ENCODE measurements around the gene NAAA.

NAAA gene

DNA sequence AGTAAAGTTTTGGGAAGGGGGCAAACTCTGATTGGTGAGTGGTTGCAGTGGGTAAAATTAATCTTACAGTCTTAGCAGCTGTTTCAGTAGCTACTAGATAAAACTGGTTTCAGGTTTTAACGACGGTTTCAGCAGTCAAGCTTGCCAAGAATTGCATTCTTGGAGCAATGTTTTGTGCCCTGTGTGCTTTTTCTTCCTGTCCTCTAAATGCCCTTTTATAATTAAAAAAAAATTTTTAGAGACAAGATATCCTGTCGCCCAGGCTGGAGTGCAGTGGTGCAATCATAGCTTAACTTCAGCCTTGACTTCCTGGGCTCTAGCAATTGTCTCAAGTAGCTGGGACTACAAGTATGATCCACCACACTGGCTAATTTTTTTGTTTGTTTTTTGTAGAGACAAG is 32.3 kb downstream of the NAAA start:
- TF ChIP-seq EZH2 (IDR thresholded peaks at IDR 0.05; ENCODE audit: borderline replicate concordance, low read depth, low read length, severe bottlenecking), result no peak
- TF ChIP-seq, protein P1, sequence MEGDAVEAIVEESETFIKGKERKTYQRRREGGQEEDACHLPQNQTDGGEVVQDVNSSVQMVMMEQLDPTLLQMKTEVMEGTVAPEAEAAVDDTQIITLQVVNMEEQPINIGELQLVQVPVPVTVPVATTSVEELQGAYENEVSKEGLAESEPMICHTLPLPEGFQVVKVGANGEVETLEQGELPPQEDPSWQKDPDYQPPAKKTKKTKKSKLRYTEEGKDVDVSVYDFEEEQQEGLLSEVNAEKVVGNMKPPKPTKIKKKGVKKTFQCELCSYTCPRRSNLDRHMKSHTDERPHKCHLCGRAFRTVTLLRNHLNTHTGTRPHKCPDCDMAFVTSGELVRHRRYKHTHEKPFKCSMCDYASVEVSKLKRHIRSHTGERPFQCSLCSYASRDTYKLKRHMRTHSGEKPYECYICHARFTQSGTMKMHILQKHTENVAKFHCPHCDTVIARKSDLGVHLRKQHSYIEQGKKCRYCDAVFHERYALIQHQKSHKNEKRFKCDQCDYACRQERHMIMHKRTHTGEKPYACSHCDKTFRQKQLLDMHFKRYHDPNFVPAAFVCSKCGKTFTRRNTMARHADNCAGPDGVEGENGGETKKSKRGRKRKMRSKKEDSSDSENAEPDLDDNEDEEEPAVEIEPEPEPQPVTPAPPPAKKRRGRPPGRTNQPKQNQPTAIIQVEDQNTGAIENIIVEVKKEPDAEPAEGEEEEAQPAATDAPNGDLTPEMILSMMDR (IDR thresholded peaks at IDR 0.05; ENCODE audit: borderline replicate concordance, extremely low read depth, low read length, poor library complexity, severe bottlenecking), result no peak
- no peak overlapping the region for H3K4me2 ChIP-seq (ENCODE audit: insufficient read depth, low read length)
- H3K79me2 ChIP-seq (ENCODE audit: insufficient read depth, low read length), result no peaks in the 10 kb centered on the region
- ATAC-seq (ENCODE audit: insufficient read depth, low read depth), result no peak
- no peak overlapping the region for H2AFZ ChIP-seq (ENCODE audit: low read depth, low read length)
- H3K9me3 ChIP-seq (ENCODE audit: insufficient read depth, low read length, severe bottlenecking), result no peaks in the 10 kb centered on the region
- peaks cover 3% of the 10 kb centered on the region; the same call in 1 of the 2 replicates for H3K4me1 ChIP-seq (ENCODE audit: insufficient read depth, low read length)
- no peak overlapping the region for H3K27ac ChIP-seq (ENCODE audit: low read length)
- H3K9ac ChIP-seq (ENCODE audit: low read depth, low read length), result no peak overlapping the region
- H3K36me3 ChIP-seq (ENCODE audit: insufficient read depth, low read length), result no peaks in the 10 kb centered on the region
- no peak overlapping the region for H3K4me3 ChIP-seq (ENCODE audit: low read depth in 1 of 2, low read length in 2 of 2)
- no peak for DNase-seq
- H4K20me1 ChIP-seq (ENCODE audit: insufficient read depth, low read length), result no peaks in the 10 kb centered on the region
- no peaks in the 10 kb centered on the region for H3K27me3 ChIP-seq (ENCODE audit: insufficient read depth, low read length, poor library complexity)

DNA sequence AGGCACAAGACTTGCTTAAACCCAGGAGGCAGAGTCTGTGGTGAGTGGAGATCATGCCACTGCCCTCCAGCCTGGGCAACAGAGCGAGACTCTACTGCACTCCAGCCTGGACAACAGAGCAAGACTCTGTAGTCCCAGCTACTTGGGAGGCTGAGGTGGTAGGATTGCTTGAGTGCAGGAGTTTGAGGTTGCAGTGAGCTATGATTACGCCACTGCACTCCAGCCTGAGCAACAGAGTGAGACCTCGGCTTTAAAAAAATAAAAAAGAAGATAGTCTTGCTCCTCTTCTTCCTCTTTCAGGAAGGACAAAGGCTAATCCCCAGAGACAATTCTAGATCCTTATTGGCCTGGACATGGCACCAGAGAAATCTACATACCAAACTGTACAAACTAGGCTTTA is 32.8 kb downstream of the NAAA start:
- no peak for DNase-seq
- H3K4me1 ChIP-seq (ENCODE audit: insufficient read depth, low read length), result peaks cover 3% of the 10 kb centered on the region; the same call in 1 of the 2 replicates
- no peak overlapping the region for H3K4me3 ChIP-seq (ENCODE audit: low read depth in 1 of 2, low read length in 2 of 2)
- no peak for ATAC-seq (ENCODE audit: insufficient read depth, low read depth)
- no peaks in the 10 kb centered on the region for H3K36me3 ChIP-seq (ENCODE audit: insufficient read depth, low read length)
- H3K9me3 ChIP-seq (ENCODE audit: insufficient read depth, low read length, severe bottlenecking), result no peaks in the 10 kb centered on the region
- H3K9ac ChIP-seq (ENCODE audit: low read depth, low read length), result no peak overlapping the region
- H3K79me2 ChIP-seq (ENCODE audit: insufficient read depth, low read length), result no peaks in the 10 kb centered on the region
- no peak overlapping the region for H3K4me2 ChIP-seq (ENCODE audit: insufficient read depth, low read length)
- H3K27me3 ChIP-seq (ENCODE audit: insufficient read depth, low read length, poor library complexity), result no peaks in the 10 kb centered on the region
- H2AFZ ChIP-seq (ENCODE audit: low read depth, low read length), result no peak overlapping the region
- H4K20me1 ChIP-seq (ENCODE audit: insufficient read depth, low read length), result no peaks in the 10 kb centered on the region
- TF ChIP-seq, protein P1 (IDR thresholded peaks at IDR 0.05; ENCODE audit: borderline replicate concordance, extremely low read depth, low read length, poor library complexity, severe bottlenecking), result no peak
- TF ChIP-seq EZH2 (IDR thresholded peaks at IDR 0.05; ENCODE audit: borderline replicate concordance, low read depth, low read length, severe bottlenecking), result no peak
- H3K27ac ChIP-seq (ENCODE audit: low read length), result no peak overlapping the region

DNA sequence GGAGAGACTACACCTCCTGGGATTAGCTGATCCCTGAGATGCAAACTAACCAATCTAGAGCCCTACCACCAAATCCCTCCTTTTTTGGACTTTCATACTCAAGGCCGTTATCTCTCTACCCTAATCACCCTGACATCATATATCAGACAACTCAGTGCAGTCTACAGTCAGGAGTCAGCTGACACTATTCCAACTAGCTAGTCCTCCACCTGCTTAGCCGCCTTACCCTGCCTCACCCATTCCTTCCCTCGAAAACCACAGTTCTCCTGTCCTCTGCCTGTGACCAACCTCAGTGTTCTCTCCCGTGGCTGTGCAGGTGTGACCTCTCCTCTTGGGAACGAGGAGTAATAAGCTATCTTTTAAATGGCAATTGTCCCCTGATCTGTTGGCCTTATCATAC is 36.7 kb downstream of the NAAA start:
- Histone ChIP-seq H3K27ac (ENCODE audit: low read length) (no peak overlapping the region), H3K4me1 (ENCODE audit: insufficient read depth, low read length) (peaks cover 3% of the 10 kb centered on the region; the same call in 1 of the 2 replicates), H4K20me1 (ENCODE audit: insufficient read depth, low read length) (no peaks in the 10 kb centered on the region), H2AFZ (ENCODE audit: low read depth, low read length) (no peak overlapping the region), H3K4me3 (ENCODE audit: low read depth in 1 of 2, low read length in 2 of 2) (no peak overlapping the region), H3K79me2 (ENCODE audit: insufficient read depth, low read length) (no peaks in the 10 kb centered on the region), H3K27me3 (ENCODE audit: insufficient read depth, low read length, poor library complexity) (no peaks in the 10 kb centered on the region), H3K4me2 (ENCODE audit: insufficient read depth, low read length) (no peak overlapping the region), H3K9ac (ENCODE audit: low read depth, low read length) (no peak overlapping the region), H3K36me3 (ENCODE audit: insufficient read depth, low read length) (no peaks in the 10 kb centered on the region), H3K9me3 (ENCODE audit: insufficient read depth, low read length, severe bottlenecking) (no peaks in the 10 kb centered on the region)
- TF ChIP-seq EZH2 (IDR thresholded peaks at IDR 0.05; ENCODE audit: borderline replicate concordance, low read depth, low read length, severe bottlenecking), result no peak
- TF ChIP-seq, protein P1 (IDR thresholded peaks at IDR 0.05; ENCODE audit: borderline replicate concordance, extremely low read depth, low read length, poor library complexity, severe bottlenecking), result no peak
- peak; percentile 9 for DNase-seq
- peak; percentile 65 for ATAC-seq (ENCODE audit: insufficient read depth, low read depth)

DNA sequence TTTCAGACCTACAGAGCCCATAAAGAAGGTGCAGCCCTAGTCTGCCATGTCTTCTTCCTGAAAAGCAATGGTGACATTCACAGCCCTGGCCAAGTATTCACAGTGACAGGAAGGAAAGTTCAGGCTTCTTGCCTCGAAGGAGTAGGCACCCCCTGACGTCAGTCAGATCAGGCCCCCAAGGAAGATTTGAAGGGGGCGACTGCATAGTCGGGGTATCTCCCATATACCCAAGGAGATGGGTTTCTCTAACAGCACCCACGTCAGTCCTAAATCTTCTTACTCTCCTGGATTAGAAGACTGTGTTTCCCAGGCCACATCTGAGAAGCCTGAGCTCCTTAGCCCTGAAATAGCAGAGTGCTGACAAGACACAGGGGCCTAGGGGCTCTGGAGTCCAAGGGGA is 38.5 kb downstream of the NAAA start, which contains the start of gene PPEF2:
Gene PPEF2 (minus strand): TSS at position 101 of the 400 bp plus-strand sequence. CDS start 6,127 bp downstream, outside the sequence.
- Histone ChIP-seq H3K4me1 (ENCODE audit: insufficient read depth, low read length) (peaks cover 3% of the 10 kb centered on the region; the same call in 1 of the 2 replicates), H3K27me3 (ENCODE audit: insufficient read depth, low read length, poor library complexity) (no peaks in the 10 kb centered on the region), H3K9ac (ENCODE audit: low read depth, low read length) (no peak within 1 kb of the TSS), H3K4me2 (ENCODE audit: insufficient read depth, low read length) (no peak within 1 kb of the TSS), H3K36me3 (ENCODE audit: insufficient read depth, low read length) (no peaks in the 10 kb centered on the region), H3K79me2 (ENCODE audit: insufficient read depth, low read length) (no peaks in the 10 kb centered on the region), H3K4me3 (ENCODE audit: low read depth in 1 of 2, low read length in 2 of 2) (no peak within 1 kb of the TSS), H4K20me1 (ENCODE audit: insufficient read depth, low read length) (no peaks in the 10 kb centered on the region), H3K9me3 (ENCODE audit: insufficient read depth, low read length, severe bottlenecking) (no peaks in the 10 kb centered on the region), H2AFZ (ENCODE audit: low read depth, low read length) (no peak within 1 kb of the TSS), H3K27ac (ENCODE audit: low read length) (no peak within 1 kb of the TSS)
- no peak for TF ChIP-seq EZH2 (IDR thresholded peaks at IDR 0.05; ENCODE audit: borderline replicate concordance, low read depth, low read length, severe bottlenecking)
- TF ChIP-seq, protein P1 (IDR thresholded peaks at IDR 0.05; ENCODE audit: borderline replicate concordance, extremely low read depth, low read length, poor library complexity, severe bottlenecking), result no peak
- DNase-seq (no peak), ATAC-seq (ENCODE audit: insufficient read depth, low read depth) (no peak)
